GM19395 (cell line): ENCODE results near the gene HTR6.

Source experiments
- ATAC-seq: cut with Tn5 transposase; IDR thresholded peaks from one replicate; pipeline ENCODE4 v1.9.1; 2021; ENCODE audit warnings: mild to moderate bottlenecking, moderate library complexity; ENCODE audit not compliant: unreplicated experiment

Gene HTR6

GRCh38 chr1:19656134-19656779, 8.4 kb upstream of the HTR6 start:
- ATAC-seq = no peak

- ATAC-seq = no peak
Measured at GRCh38 chr1:19656780-19657466, 7.8 kb upstream of the HTR6 start.

GRCh38 chr1:19657511-19657910, 7.2 kb upstream of the HTR6 start:
- ATAC-seq = no peak

- no peak for ATAC-seq
Measured at GRCh38 chr1:19658186-19658585, 6.5 kb upstream of the HTR6 start.

GRCh38 chr1:19661721-19662228, 2.9 kb upstream of the HTR6 start:
- ATAC-seq = no peak

GRCh38 chr1:19662313-19662712, 2.4 kb upstream of the HTR6 start:
- no peak for ATAC-seq

GRCh38 chr1:19665186-19665495, 466 bp downstream of the HTR6 start:
- no peak for ATAC-seq

- no peak for ATAC-seq
Measured at GRCh38 chr1:19665496-19666465, 1.1 kb downstream of the HTR6 start.

- no peak for ATAC-seq
Measured at GRCh38 chr1:19668888-19669287, 4.2 kb downstream of the HTR6 start.

- ATAC-seq = no peak
Measured at GRCh38 chr1:19670787-19671186, 6.1 kb downstream of the HTR6 start.

- no peak for ATAC-seq
Measured at GRCh38 chr1:19672237-19672636, 7.6 kb downstream of the HTR6 start.

- no peak for ATAC-seq
Measured at GRCh38 chr1:19675797-19676196, 11.1 kb downstream of the HTR6 start.

- no peak for ATAC-seq
Measured at GRCh38 chr1:19676438-19676922, 11.8 kb downstream of the HTR6 start.

- ATAC-seq = no peak
Measured at GRCh38 chr1:19678493-19678892, 13.8 kb downstream of the HTR6 start.

- no peak for ATAC-seq
Measured at GRCh38 chr1:19678931-19679453, 14.3 kb downstream of the HTR6 start.

- ATAC-seq = no peak
Measured at GRCh38 chr1:19679691-19680090, 15.0 kb downstream of the HTR6 start.

GRCh38 chr1:19680644-19681043, 16.0 kb downstream of the HTR6 start:
- ATAC-seq = no peak

GRCh38 chr1:19682257-19682656, 17.6 kb downstream of the HTR6 start:
- ATAC-seq = no peak

- no peak for ATAC-seq
Measured at GRCh38 chr1:19682901-19683300, 18.2 kb downstream of the HTR6 start.

GRCh38 chr1:19683351-19683750, 18.7 kb downstream of the HTR6 start:
- ATAC-seq = no peak

GRCh38 chr1:19684677-19685076, 20.0 kb downstream of the HTR6 start:
- ATAC-seq = no peak
